Ammon's horn (tissue), 1 donor: ENCODE results near the gene PLCL2.

Experiments used
- DNase-seq: peaks from one replicate; pipeline ENCODE4 v3.0.0-alpha.2; 2016; ENCODE audit warnings: low spot score

PLCL2 gene

DNA sequence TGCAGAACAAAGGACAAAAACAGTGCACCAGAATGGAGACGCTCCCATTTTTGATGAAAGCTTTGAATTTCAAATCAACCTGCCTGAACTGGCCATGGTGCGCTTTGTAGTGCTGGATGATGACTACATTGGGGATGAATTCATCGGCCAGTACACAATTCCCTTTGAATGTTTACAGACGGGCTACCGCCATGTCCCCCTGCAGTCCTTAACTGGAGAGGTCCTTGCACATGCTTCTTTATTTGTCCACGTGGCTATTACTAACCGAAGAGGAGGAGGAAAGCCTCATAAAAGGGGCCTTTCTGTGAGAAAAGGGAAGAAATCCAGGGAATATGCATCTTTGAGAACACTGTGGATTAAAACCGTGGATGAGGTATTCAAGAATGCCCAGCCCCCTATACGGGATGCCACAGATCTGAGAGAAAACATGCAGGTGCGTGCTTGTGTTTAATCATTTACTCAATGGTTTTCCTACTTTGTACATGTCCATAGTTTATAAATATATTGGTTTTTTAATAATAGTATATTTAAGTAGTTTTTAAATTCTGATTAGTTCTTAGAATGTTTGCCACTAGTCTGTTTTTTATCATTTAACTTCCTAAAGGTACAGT, 127.1 kb downstream of the PLCL2 start:
- no peak for DNase-seq

DNA sequence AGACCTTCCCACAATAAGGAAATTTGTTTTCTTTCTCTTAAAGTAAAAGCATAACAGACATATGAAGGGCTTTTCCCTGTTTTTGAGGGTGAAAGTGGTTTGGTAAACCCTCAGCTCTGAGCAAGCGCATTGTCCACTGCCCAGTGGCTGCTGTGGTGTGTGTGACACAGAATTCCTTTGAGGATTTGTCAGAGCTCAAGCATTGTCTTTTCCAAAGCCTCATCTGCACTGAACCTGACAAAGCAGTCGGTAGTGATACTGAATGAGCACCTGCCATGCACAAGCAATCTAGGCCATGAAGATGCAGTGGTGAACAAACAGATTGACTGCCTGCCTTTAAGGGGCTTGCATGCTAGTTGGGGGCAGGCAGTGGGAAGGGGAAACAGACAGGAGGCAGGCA, 128.3 kb downstream of the PLCL2 start:
- no peak for DNase-seq

DNA sequence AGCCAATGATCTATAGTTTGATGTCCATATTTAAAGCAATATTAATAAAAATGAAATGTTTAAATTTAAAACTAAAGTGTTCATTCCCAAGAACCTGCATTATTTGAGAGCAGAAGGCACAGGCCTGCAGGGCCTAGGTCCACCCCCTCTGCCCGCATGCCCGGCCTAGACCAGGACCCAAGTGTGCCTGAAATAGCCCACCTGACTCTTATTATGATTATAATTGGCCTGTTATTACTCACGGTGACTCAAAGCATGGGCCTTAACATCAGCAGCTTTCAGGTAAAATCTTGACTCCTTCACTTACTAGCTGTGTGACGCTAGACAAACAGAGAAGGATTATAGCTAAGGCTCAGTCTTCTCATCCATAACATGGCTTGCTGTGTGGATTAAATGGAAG, 128.8 kb downstream of the PLCL2 start:
- no peak for DNase-seq

DNA sequence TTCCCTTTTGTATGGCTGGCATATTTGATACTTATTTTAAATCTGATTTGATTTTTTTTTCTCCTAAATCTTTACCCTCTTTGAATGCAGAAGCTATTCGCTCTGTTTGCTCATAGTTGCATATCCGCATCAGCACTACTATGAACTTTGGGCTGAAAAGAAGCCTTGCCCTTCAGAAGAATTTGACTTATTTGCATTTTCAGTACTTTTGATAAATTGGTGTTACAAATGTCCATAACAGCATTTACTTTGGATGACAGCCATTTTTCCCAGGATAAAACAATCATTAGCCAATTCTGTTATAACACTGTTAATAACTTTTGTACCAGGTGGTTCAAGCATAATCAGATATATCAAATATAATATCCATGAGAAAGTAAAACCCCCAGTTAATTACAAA, 129.5 kb downstream of the PLCL2 start:
- no peak for DNase-seq

DNA sequence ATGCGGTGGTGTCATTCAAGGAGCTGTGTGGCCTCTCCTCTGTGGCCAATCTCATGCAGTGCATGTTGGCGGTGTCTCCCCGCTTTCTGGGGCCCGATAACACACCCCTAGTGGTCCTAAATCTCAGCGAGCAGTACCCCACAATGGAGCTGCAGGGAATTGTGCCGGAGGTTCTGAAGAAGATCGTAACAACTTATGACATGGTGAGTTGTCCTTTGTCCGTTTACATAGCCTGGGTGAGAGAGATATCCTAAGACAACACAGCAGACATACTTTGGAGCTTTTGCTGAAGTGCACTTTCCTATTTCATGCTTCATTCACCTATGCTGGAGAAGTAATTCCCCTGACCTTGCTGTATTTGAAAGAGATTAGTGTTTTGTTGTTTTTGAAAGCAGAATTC, 130.0 kb downstream of the PLCL2 start:
- DNase-seq = no peak

DNA sequence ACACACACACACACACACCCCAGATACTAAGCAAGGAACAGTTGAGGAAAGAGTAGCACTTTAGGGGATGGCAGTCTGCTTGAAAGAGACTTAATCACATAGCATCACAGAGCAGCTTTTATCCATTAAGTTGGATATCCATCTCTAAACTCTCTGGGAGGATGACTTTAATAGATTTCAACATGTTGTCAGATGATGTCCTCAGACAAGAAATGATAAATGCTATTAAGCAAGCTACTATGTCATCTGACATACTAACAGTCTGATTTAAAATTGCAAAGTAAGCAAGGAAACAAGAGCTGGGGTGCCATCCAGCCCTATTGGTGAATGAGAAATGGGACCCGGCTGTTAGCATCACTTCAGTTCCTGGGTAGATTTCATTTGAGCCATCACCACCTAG, 136.9 kb downstream of the PLCL2 start:
- no peak for DNase-seq

DNA sequence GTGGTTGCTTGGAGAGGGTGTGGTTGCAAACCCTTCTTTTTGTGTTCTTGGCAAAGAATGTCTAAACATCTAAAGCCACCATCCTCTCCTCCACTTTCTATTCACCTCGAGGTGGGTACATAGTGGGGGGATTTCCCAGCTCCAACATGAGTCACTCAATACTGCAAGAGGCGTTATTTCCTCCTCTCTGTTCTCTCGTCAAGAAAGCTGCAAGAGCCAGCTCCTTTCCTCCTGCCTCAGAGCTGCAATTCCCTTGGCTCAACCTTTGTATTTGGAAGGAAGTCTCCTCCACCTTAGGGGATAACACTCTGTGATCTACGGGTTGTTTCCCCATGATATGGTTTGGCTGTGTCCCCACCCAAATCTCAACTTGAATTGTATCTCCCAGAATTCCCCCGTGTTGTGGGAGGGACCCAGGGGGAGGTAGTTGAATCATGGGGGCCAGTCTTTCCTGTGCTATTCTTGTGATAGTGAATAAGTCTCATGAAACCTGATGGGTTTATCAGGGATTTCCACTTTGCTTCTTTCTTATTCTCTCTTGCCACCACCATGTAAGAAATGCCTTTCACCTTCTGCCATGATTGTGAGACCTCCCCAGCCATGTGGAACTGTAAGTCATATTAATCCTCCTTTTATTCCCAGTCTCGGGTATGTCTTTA, 138.4 kb downstream of the PLCL2 start:
- no peak for DNase-seq

DNA sequence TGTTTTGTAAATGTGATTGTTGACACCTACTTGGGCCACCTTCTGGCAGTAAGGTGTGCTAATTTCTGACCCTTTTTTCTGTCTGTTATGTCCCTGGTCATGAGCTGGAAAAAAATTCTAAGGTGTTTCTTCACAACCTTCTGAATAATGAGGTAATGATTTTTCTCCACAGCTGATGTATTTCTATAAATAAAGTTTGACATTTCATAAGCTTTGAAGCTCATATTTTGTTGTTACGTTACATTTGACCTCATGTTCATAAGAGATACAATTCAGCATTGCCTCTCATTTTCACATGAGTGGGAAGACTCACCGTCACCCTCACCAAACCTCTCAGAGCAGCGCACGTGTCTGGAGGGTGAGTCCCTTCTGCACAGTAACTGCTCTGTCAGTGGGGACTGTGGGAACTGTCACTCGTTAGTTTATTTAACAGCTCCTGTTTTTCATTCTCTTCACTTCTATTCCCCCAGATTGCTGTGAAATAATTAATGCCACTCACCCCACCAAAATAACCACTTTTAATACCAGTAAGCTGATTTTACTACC, 140.9 kb downstream of the PLCL2 start:
- no peak for DNase-seq

DNA sequence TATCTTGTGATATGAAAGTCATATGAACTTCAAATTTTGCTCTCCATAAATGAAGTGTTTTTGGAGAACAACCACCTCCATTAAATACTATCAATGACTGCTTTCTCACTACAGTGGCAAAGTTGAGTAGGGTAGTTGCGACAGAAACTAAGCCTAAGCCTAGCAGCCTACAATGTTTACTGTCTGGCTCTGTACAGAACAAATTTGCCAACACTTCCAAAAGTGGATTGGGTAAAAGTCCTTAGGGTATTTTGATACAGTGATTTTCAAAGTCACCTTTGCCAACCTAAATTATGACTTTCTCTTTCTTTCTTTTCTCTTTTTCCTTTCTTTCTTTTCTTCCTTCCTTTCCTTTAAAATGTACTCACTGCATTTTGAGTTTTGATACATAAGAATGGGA, 142.6 kb downstream of the PLCL2 start:
- no peak for DNase-seq

DNA sequence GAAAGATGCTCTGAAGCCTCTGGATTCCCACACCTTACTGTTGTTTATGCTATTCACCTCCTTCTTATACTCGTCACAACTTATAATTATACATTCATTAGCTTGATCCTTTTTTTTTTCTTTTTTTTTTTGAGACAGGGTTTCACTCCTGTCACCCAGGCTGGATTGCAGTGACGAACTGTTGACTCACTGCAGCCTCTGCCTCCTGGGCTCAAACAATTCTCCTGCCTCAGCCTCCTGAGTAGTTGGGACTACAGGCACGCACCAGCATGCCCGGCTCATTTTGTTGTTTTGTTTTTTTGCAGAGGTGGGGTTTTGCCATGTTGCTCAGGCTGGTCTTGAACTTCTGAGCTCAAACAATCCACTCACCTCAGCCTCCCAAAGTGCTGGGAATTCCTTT, 143.6 kb downstream of the PLCL2 start:
- no peak for DNase-seq

DNA sequence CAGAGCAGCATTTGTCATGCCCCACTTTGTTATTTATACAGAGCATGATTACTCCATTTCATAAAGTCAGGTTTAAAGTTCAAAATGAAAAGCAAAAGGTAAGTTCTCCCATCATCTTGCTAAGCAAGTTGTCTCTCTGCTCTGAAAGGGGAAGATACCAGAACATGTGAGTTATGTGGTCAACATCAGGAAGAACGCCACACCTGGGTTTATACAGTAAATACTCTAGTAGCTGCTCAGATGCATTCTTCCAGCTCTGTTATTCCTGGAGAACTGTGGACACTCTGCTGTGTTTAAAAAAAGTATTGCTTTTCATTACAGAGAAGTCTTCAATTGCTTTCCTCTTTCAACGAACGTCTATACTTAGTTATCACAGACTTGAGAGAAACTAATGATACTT, 145.7 kb downstream of the PLCL2 start:
- DNase-seq = no peak

DNA sequence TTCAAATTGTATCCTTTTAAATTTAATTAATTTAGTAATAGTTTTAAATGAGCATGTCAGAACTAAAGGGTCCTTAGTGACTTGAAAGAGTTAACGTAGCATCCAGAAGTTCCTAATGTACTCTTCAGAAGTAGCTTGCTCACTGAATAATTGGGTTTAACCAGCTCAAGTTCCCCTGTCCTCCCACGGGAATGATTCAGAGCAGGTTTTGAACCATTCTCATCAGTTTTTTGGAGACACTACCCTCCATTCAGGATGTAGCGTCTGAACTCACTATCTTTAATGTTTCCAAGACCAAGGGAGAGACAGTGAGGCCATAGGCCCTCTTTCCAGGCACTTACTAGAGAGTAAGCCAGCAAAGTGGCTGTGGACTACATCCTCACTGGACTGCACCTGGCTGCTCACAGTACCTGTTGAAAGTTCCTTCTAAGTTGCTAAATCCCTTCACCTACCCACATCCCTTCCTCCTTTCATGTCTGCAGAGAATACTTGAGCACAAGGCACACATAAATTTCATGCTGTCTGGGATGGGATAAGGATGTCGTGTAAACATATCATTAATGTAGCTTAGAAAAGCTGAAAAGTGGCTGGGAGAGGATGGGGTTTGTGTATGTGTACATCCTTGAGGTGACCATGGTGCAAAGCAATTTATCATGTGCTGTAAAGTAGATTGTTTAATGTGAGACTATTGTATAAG, 146.3 kb downstream of the PLCL2 start:
- no peak for DNase-seq

DNA sequence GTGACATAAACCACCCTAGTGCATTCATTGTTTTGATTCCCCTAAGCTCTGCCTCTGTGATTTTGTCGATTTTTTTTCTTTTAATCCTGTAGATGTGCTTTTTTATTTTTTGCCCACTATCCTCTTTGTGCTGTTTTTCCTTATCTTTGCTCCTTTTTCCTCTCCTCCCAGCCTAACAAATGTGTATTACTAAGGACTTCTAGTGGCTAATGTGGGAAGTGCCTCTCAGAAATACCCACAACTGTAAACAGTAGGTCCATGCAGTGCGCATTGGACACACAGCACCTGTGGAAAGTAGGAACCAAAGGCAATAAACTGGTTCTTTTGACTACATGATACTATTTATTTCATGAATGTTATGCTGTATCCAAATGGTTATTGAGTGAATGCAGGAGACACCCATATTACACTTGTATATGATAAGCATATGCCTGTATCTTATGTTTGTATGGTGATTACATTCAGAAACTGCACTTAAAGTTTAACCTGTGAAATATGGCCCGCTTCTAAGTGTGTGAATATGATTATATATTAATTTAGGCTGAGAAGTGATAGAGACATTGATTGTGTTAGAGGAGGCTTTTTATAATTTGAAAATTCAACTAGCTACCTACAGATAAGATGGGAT, 147.8 kb downstream of the PLCL2 start:
- peak; percentile 50 for DNase-seq

DNA sequence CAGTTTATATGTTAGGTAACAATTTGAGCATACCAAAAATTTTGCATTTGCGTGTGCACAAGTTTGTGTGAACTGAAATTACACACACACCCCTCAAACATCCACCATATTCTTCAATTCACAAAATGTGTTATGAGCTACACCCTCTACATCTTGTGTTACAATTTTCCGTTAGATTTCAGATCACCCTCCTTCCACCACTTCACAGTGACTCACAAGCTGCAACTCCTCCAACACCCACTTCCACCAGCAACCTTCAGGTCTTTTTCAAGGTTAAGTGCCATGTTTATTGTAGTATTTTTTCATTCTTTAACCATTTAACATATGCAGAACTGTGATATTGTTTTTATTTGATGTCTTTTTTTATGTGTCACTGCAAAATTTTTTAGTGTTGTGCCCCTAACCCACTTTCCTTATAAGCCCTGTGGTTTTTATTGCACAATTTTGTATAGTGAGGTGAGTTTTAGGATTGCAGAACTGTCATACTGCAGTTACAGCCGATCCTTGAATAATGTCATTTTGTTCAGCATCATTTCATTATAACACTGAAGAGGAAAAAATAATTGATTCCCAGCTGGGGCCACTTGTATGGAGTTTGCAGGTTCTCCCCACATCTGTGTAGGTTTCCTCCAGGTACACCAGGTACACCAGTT, 148.9 kb downstream of the PLCL2 start:
- no peak for DNase-seq

DNA sequence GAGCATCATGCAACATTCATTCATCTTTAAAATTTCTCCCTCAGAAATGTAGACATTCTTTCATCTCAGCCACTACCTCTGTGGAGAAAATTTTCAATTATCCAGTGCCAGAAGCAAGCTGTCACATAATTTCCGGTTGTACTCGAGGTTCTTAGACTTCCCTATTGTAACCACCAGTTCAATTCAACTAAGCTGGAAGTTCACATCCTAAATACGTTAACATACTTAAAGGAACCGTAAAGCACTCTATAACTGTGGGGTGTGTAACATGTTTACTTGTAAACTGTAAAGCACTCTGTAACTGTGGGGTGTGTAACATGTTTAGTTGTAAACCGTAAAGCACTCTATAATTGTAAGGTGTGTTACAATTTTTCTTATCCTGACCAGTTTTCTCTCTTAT, 150.3 kb downstream of the PLCL2 start:
- DNase-seq = no peak

DNA sequence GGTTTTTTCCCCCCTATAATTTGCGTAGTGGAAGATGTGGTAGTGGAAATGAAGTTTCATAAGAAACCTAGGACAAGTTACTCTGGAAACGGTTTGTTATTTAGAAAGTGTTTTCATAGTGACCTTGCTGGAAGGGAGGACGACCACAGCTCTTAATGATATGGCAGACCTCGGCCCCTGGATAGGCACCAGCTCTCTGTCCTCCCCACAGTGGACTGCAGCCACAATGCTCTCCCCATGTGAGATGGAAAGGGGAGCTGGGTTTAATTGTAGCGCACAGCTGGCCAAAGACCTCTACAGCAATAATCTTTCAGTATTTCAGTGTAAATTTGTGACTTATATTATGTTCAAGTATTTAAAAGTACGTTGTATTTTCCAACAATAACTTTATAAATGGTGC, 151.2 kb downstream of the PLCL2 start:
- no peak for DNase-seq

DNA sequence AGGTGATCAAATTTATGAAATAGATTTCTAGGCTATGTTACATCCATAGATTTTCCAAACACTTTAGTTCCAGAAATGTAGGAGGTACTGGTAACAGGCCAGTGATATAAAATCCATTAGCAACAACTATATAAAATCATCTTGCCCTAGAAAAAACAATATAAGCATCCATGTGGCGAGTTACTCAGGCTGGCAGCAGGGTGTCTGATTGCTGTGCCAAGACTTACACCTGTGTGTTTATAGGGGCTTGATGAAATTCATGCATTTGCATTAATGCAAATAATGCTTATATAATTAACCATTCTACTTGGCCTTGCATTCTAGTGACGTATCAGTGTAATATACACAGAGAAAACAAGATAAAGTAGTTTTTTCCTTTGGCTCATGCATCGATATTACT, 153.4 kb downstream of the PLCL2 start:
- DNase-seq = no peak

DNA sequence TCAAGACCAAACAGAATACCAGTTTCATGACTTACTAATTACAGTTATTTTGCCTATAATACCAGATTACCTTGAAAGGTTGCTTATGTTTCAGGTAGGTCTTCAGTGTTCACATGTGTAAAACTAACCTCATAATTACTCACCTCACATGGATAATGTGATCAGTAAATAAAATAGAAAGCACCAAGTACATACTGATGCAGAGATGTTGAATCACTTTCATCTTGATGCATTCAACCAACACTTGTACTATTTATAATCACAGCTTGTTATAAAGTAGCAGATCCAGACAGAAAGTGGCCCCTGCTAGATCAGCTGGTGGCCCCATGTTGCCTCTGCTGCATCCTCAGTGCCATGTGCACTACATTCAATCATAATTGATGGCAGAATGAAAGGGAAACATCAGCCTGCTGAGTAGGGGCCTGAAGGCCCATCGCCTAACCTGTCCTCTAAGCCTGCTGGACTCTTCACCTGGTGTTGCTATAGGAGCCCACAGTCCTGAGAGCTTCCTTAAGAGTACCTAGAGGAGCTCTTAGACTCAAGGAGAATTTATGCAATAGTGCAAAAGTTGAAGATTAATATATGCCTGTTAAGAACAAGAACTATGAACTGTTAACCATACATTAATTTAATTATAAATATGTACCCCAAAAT, 154.3 kb downstream of the PLCL2 start:
- no peak for DNase-seq

DNA sequence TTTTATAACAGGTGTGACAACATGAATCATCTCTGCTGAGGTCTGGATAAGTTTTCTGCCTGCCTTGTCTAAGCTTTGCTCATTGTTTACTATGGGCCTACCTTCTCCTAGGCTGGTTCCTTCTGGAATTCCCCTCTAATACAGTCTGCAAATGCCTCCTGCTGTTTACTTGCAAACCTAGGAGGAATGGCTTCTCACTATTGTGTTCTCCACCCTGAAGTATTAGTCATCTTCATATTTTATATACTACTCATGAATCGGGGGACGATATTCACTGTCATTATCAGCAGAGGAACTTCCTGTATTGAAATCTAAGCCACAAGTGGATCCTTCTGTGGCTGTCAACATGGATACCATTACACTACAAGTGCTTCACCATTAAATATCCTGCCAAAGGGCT, 154.8 kb downstream of the PLCL2 start:
- no peak for DNase-seq

DNA sequence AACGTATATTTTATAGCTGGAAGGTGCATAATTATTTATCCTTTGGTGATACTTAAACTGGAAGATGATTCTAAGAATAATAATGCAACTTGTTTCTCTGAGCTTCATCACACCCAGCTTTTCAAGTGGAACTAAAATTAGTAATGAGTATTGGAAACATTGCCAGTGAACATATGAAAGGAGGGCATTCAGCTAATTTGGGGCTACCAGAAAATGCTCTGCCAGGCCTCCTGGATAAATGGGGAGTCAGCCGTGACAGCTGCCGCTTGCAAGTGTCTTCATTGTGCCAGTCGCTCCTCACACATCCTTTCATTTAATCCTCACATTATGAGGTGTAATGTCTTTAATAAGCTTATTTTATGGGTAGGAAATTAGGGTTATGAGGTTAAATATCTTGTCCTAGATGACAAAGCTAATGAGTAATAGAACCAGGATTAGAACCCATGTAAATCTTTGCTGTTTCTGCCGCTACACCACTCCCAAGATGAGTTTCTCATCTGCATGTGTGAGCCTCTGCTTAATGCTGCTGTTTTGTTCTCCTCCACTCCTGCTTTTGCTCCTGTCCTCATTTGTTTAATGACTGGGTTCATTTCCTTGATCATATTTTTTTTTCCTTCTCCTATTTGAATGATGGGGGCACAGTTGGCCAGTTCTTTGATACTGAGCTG, 155.7 kb downstream of the PLCL2 start:
- peak; percentile 40 for DNase-seq

DNA sequence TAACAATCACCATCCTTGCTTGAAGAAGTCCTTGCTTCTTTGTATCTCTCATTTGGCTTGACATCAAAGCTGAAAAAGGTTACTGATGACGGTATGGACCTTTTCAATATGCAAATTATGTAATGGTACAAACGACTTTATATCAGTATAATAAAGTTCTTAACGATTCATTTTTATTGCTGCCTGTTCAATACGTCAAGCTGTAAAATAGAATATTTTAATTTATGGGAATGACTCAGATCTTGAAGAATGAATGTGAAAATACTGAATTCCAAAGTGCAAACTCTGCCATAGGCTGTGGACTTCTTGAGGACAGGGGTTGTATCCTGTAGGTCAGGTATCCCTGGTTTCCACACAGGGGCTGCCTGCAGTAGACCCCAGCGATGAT, 156.2 kb downstream of the PLCL2 start:
- no peak for DNase-seq
